HL-60 (cell line): ENCODE results near the gene CPSF3.

Experiments
- DNase-seq, 2 experiments: peaks; one replicate each; pipeline ENCODE4 v3.0.0-alpha.2; 2010 to 2020; ENCODE audit warnings: low read depth in 1 of 2, low spot score in 1 of 2
- H3K27ac ChIP-seq: fragments of 250-450 bp; sonication (Bioruptor Pico); replicated peaks from 2 replicates; pipeline ENCODE4 v1.5.1; 2020; ENCODE audit warnings: mild to moderate bottlenecking, moderate library complexity
- H3K27me3 ChIP-seq: fragments of 250-450 bp; sonication (Bioruptor Pico); 2 replicates; pipeline ENCODE4 v1.5.1; 2021; ENCODE audit warnings: mild to moderate bottlenecking, moderate library complexity; ENCODE audit not compliant: insufficient read depth, poor library complexity, severe bottlenecking
- H3K4me3 ChIP-seq: replicated peaks from 2 replicates; pipeline ENCODE4 v1.5.1; 2011; ENCODE audit warnings: mild to moderate bottlenecking, control low read depth, low read length; ENCODE audit not compliant: insufficient read depth
- GABPA ChIP-seq: IDR thresholded peaks from 2 replicates; pipeline ENCODE4 v1.6.1; 2012; ENCODE audit warnings: low read depth
- POLR2AphosphoS5 ChIP-seq: IDR thresholded peaks from 2 replicates; pipeline ENCODE4 v1.6.1; 2012; ENCODE audit warnings: low read depth
- REST ChIP-seq: IDR thresholded peaks from 2 replicates; pipeline ENCODE4 v1.6.1; 2012; ENCODE audit warnings: low read depth; ENCODE audit not compliant: insufficient replicate concordance
- SPI1 ChIP-seq: IDR thresholded peaks from 2 replicates; pipeline ENCODE4 v1.6.1; 2012; ENCODE audit warnings: low read depth, mild to moderate bottlenecking, borderline replicate concordance
- TF ChIP-seq, protein P1 (sequence below): IDR thresholded peaks from one replicate; pipeline ENCODE4 v1.5.1; 2011; ENCODE audit warnings: low read length, control low read depth, inconsistent platforms; ENCODE audit not compliant: insufficient read depth

Gene CPSF3

DNA sequence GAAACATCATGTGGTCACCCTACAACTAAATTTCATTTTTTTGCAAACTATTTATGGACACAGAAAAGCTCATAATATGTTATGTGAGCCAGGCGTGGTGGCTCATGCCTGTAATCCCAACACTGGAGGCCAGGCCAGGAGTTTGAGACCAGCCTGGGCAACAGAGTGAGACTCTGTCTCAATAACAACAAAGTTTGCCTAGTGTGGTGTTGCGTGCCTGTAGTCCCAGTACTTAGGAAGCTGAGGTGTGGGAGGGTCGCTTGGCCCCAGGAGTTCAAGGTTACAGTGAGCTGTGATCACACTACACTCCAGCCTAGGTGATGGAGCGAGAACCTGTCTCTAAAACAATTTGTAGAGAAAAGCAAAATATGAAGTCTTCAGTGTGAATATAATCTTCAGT lies 56.7 kb downstream of the CPSF3 start:
- no peak overlapping the region for H3K27ac ChIP-seq
- no peaks in the 10 kb centered on the region for H3K27me3 ChIP-seq
- no peak for DNase-seq
- H3K4me3 ChIP-seq, result no peak overlapping the region
- TF ChIP-seq GABPA (no peak), POLR2AphosphoS5 (no peak), SPI1 (no peak), REST (no peak)
- TF ChIP-seq, protein P1, sequence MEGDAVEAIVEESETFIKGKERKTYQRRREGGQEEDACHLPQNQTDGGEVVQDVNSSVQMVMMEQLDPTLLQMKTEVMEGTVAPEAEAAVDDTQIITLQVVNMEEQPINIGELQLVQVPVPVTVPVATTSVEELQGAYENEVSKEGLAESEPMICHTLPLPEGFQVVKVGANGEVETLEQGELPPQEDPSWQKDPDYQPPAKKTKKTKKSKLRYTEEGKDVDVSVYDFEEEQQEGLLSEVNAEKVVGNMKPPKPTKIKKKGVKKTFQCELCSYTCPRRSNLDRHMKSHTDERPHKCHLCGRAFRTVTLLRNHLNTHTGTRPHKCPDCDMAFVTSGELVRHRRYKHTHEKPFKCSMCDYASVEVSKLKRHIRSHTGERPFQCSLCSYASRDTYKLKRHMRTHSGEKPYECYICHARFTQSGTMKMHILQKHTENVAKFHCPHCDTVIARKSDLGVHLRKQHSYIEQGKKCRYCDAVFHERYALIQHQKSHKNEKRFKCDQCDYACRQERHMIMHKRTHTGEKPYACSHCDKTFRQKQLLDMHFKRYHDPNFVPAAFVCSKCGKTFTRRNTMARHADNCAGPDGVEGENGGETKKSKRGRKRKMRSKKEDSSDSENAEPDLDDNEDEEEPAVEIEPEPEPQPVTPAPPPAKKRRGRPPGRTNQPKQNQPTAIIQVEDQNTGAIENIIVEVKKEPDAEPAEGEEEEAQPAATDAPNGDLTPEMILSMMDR, result no peak

DNA sequence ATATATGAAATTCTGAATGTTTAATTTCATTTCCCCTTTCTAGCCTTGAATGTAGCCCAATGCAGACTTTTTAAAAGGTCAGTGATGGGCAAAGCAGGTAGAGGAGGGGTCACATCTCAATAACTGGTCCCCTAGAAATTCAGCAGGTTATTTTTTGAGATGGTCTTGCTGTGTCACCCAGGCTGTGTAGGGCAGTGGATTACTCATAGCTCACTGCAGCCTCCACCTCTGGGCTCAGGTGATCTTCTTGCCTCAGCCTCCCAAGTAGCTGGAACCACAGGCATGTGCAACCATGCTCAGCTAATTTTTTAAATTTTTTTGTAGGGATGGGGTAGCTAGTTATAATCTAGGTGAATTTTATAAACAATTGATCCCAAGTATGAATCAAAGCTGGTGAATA lies 59.7 kb downstream of the CPSF3 start:
- Histone ChIP-seq H3K27me3 (no peaks in the 10 kb centered on the region), H3K4me3 (no peak overlapping the region), H3K27ac (no peak overlapping the region)
- no peak for DNase-seq
- TF ChIP-seq SPI1 (no peak), GABPA (no peak), POLR2AphosphoS5 (no peak), REST (no peak)
- TF ChIP-seq, protein P1, result no peak

DNA sequence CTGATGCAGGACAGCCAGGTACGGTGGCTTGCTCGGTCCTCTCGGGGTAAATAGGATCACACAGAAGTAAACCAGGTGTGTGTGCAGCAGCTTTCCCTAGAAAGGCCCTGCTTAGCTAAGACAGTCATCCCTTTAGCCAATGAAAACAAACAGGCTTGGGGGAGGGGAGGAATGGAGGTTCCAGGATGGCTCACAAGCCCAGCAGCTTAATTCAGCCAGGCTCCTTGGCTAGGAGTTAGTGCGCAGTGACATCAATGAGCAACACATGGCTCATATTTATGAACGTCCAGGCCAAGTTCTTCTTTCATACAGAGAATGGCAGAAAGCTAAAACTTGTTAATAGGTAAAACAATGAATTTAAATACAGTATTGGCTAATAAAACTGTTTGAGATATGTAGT lies 61.1 kb downstream of the CPSF3 start:
- TF ChIP-seq GABPA, result no peak
- Histone ChIP-seq H3K27ac (no peak overlapping the region), H3K4me3 (no peak overlapping the region), H3K27me3 (no peaks in the 10 kb centered on the region)
- DNase-seq, result no peak

DNA sequence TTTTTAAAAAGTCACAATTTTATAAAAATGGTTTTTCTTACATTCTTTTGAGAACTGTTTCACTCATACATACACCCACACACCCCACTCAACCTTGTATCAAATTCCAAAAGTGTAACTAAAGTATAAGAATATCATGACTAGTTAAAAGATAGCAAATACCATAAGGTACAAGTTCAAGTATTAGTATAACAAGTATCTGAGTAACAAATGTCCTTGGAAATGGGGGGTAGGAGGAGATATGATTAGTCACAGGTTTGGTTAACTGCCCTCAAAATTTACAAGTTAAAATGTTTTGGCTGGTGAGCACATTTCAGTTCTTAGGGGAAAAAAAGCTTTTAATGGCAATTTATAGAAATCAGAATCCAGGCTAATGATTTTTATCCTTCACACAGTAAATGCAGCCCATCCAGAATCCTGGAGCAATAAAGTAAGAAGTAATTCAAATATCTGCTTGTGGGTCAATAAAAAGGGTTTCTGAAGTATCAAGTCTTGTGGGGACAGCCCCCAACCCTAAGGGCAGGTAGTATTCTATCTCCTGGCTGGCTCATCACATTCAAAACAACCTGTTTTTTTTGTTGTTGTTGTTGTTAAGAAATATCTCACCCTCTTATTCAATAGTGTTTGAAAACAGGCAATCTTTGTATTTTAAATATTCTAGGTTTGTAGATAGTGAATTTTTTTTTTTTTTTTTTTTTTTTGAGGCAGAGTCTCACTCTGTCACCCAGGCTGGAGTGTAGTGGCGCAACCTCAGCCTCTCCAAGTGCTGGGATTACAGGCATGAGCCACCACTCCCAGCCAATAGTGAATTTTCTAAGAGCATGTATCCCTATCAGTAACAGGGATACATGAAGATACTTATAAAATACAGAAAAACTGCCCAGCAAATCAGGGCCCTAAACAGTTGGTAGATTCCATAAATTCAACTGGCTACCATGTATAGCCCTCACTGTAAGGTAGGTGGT lies 65.4 kb downstream of the CPSF3 start:
- no peak overlapping the region for H3K27ac ChIP-seq
- TF ChIP-seq POLR2AphosphoS5 (no peak), SPI1 (no peak), GABPA (no peak), REST (no peak)
- TF ChIP-seq, protein P1, result no peak
- no peak overlapping the region for H3K4me3 ChIP-seq
- H3K27me3 ChIP-seq, result no peaks in the 10 kb centered on the region
- no peak for DNase-seq
